SKM-1 treated with dmso at 0.1 percent for 144 hours (cell line): ENCODE results near the gene RETN.
A peak's percentile ranks its signal among the peaks of the same experiment; 100 is the strongest.

ENCODE experiments used
- DNase-seq: peaks from one replicate; lab custom pipeline; 2025; ENCODE audit not compliant: unreplicated experiment; lab: John Stamatoyannopoulos, UW

RETN gene, protein sequence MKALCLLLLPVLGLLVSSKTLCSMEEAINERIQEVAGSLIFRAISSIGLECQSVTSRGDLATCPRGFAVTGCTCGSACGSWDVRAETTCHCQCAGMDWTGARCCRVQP

DNA sequence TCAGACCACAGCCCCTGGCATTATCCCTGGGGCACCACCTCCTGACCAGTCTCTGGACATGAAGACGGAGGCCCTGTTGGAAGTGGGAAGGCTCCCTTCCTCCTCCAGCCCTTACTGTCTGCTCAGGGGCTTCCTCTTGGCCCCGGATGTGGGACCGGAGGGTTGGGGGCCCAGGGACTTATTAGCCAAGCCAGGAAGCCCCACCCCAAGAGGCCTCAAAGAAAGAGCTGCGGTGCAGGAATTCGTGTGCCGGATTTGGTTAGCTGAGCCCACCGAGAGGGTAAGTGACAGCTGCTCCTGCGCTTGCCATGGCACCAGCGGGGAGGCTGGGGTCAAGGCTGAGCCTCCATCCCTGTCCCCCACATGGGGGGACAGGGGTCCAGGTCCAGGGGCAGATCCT lies at the start of gene RETN:
TSS of gene RETN (plus strand) at position 208 of the 400 bp plus-strand sequence. CDS start 278 bp downstream, outside the sequence.
- DNase-seq: no peak

DNA sequence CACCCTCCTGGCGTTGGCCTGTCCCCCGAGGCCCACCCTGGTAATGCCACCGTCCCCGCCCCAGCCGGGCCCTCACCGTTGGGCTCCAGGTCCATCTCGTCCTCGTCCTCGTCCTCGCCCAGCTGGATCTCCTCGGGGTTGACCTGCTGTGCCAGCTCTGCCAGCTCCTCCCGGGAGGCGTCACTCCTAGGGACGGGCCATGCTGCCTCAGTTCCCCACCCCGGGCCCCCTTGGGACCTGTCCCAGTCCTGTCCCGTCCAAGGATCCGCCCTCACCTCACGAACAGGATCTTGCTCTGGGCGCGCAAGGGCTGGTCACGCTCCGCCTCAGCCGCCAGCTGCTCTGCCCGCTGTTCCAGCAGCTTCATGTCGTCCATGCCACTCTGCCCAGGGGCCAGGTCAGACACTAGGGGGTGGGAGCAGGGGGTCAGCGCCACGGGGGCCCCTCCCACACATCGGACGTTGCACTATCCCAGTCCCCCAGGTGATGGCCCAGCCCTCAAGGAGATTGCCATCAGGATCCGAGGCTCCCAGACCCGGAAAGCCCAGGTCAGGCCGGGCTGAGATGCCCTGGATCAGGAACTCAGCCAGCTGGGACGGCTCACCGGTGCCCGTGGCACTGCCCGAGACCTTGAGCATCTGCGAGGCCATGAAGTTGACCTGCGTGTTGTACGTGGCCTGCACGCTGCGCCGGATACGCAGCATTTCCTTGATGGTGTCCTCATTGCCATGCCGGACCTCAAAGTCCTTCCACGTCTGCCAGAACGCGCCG lies 49.0 kb upstream of the RETN start:
- DNase-seq: no peak

DNA sequence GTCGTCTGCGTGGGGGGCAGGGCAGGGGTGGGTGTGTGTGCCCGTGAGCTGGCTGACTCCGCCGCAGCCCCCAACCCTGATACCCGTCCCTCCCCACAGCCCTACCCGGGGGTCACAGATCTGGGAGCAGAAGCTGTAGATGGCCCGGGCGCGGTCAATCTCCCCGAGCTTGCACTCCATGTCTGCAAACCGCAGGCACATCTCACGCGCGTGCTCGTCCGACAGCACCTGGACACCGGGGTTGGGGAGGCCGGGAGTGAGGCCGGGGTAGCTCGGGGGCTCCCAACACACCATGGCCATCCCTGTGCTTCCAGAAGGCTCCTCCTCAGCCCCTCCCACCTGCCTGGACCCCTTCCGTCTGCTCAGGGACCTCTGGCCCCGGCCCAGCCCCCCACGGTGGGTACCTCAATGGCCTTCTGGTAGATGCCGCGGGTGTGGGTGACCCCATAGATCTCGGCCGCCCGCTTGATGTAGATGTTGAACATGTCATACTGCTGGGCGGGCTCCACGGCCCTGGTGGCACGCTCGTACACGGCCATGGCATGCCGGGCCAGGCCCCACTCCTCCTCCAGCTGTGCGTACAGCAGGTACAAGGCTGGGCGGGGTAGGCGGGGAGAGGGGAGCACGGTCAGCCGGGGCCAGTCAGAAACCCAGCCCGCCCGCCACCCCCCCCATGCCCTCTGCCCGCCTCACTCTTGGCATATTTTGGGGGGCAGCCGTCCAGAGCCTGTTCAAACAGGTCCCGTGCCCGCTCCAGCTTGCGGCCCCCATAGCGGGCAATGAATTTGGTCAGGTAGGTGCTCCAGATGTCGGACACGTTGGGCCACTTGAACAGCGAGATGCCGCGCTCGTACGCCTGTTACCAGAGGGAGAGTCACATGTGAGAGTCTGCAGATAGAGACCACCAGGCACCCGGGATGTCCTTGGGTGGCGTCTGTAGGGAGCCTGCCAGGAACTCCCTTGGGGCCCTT lies 48.1 kb upstream of the RETN start:
- no peak for DNase-seq

DNA sequence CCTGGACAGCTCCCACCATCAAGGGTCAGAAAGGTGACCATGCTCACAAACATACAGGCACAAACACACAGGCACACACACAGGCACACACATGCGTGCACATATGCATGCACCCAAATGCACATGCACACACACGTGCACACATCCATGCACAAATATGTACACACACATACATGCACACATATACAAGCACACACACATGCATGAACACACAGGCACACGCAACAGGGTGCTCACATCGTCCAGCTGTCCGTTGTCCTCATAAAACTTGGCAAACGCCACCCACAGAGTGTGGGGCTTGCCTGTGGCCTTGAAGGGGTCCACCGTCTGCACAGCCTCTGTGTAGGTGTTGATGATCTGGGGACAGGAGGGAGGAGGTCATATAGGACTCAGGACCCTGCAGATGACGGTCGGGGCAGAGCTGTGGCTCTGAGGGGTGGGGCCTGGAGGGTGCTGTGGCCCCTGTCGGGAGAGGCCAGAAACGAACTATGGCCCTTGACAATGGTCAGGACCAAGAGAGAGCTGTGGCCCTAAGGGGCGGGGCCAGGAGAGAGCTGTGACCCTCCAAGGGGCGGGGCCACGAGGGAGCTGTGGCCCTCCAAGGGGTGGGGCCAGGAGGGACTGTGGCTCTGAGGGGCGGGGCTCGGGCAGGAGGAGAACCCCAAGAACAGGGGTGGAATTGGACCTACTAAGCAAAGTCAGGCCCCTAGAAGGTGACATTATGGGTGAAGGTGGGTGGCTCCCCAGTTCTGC lies 45.7 kb upstream of the RETN start:
- no peak for DNase-seq

DNA sequence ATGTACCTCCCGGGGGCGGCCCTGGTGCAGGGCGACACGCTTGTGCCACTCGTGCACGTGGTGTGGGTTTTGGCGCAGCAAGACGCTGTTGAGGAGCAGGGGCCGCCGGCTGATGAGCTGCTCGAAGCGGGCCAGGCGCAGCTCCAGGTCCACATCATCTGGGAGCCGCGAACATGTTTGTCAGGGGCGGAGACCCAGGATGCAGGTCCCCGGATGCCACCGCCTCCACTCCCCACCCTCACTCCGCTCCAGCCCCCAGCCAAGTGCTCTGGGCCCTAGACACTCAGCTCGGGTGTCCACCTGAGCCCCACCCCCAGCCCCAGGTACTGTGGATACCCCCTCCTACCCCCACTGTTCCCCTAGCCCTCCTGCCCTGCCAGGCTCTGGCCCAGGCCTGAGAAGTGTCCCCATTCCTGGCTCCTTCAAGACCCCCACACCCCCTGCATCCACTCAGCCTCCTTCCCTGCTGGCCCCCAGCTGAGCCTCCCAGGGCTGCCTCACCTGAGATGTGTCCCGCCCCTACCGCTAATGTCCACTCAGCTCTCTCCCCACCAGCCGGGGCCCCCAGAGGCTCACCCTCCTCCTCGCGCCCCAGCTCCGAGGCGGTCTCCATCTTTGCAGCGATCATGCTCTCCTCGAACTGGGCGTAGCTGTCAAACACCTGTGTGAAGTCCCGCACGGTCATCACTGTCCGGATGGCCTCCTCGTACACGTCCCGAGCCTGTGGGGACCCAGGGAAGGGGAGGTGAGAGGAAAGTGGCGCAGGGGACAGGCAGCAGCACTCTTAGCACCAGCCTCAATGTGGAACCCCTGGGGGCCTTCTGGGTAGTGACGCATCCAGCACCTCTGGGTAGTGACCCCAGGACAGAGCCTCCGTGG lies 44.9 kb upstream of the RETN start:
- no peak for DNase-seq

DNA sequence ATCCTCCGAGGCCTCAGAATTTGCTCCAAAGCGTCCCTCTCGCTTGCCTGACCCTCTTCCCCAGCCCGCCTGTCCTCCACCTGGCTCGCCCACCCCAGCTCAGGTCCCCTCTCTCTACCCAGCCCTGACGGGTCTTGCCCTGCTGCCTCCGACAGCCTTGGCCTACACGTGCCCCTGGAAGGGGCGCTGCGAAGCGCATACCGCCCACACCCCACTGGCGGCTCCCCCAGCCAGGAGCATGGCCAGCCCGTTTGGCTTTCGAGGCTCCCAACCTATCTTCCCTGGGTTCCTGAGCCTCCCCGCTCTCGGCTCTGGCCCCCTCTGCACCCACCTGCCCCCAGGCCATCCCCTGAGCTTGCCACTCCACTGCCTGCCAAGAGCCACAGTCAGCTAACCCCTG lies 44.0 kb upstream of the RETN start:
- no peak for DNase-seq

DNA sequence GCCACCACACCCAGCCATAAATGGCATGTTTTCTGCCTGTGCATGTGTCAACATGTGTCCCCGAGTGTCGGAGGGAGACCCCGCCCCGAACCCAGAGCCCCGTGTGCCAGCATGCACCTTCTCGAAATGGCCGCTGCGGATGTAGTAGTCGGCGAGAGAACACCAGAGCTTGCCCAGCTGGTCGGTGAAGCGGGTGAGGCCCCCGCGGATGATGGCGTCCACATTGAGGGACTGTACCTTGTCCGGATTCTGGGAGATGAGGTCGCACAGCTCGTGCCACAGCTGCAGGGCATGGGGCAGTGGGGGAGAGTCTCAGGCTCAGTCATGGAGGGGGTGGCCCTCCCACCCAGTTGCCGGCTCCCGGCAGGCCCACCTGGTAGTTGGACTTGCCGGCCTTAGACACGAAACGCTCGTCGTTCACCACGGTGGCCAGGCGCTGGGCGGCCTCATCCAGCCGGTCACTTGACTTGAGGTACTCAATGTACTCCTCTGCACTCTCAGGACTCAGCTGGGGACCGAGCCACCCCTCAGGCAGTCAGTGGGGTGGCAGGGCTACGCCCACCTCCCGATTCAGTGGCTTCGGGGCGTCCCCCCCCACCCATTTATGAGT lies 43.0 kb upstream of the RETN start:
- no peak for DNase-seq

DNA sequence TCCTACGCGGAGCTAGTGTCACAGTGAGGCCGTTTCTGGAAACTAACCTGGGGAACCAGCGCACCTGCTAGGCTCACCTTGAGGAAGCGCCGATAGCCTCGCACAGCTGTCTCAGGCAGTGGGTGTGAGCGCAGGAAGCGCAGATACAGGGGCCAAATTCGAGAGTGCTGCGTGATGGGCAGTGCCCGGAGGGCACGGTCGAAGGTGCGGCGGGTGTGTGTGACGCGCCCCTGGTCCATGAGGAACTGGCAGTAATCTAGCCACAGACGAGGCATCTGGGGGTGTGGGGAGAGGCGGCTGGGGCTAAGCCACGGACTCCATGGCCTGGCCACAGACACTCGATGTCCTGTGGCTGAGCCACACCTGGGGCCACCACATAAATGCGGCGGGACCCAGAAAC lies 41.7 kb upstream of the RETN start:
- DNase-seq: no peak

DNA sequence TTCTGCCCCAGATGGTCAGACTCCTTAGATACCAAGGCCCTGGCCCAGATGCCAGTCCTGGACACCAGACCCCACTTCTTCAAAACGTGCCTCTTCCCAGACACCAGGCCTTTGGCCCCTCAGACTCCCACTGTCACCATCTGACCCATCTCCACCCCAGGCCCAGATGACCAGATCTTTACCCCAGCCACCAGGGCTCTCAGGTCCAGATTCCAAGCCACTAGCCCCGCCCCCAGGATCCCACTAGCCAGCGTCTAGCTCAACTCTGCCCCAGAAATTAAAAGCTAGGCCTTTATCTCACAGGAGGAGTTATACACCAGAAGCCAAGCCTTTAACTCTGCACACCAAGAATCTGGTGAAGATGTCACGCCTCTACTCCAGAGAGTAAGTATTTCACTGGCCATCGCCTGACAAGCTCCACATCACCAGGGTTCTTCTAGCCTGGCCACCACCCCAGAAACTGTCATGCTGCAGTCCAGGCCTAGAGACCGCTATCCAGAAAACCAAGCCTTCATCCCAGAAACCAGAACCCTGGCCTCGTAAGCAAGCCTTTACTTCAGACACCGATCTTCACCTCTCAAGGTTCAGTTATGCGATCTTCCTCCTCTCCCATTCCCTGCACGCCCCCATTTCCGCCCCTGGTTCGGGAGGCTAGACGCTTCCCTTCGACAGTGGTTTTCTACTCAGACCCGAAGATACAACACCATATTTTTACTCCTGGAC lies 40.1 kb upstream of the RETN start:
- no peak for DNase-seq

DNA sequence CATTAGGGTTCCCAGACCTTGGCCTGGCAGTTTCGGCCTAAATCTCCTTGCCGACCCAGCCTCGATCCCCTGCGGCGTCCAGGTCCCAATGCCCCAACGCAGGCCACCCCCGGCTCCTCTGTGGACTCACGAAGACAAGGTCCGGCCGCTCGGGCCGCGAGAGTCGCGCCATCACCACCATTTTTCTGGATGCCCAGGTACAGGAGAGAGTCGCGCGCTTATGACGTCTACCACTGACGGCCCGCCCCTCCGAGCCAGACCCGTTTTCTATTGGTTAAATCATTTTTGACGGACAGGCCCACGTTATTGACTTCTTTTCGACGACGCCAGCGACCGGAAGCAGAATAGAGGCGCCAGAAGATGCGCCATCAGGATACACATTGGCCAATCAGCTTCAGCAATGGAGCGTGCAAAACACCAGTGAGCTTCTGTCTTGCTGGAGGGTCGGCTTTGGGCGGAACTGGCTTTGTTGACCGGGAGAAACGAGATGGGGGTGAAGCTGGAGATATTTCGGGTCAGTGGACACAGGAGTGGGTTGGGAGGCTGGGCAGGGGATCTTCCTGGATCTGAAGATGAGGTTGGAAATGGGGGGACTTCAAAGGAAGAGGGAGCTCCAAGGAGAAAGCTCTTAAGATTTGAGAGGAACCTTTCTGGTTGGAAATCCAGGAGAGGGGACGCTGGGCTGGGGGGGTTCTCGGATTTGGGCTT lies 39.3 kb upstream of the RETN start, which contains the start of the genes PET100 and XAB2:
TSS of gene PET100 (plus strand) at position 447 of the 708 bp plus-strand sequence. CDS start at position 488, 41 bp downstream.
TSS of gene XAB2 (minus strand) at position 199 of the 708 bp plus-strand sequence. CDS start at position 181, 18 bp downstream.
- peak; percentile 98 for DNase-seq

DNA sequence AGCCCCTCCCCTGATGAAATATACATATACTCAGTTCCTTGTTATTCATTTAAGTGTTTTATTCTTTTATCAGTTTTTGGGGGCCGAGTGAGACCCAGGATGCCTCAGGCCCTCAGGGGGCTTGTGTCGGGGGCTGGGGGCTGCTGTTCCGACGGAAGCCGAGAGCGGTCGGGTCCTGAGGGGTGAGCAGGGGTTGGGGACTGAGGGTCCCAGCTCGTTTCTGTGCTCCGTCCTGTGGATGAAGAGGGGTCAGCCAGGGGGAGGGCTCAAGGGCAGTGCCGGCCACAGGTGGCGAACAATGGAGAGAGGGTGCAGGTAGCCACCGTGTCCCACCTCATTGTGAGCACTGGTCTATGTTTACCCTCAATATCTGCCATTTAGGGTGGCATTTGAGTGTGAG lies 37.3 kb upstream of the RETN start:
- no peak for DNase-seq

DNA sequence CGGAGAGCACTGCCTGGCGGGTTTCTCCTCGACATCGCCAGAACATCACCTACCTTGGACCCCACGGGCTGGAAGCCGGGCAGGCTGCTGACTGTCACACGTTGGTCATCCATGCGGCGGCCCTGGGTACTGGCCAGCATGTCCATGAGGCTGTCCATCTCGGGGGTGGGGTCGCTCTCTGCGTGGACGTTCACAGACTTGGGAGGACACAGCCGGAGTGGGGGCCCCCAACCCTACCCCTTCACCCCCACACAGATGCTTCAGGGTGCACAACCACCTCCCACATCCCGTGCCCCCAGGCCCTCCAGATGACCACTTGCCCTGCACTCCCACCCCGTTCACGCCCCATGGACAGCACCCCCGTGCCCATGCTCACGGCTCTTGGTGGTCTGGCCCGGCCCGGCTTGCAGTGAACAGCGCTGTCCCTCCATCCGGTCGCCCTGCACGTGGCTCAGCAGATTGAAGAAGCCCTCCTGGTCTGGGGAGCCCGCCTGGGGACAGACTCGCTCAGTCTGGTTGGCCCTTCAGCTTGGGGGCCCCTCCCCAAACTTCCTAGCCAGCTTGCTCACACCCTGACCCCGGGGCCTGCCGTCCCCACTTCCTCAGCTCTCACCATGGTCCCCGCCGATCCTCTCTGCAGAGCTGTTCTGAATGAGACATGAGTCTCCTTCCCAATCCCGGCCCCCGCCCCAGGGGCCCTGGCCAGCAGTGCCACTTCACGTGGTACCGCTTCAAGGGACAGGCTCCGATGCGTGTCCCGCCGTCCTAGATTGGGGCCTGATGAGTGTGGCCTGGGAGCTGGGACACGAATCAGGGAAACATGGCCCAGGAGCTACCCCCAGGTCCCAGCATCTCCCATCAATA lies 36.3 kb upstream of the RETN start:
- no peak for DNase-seq

DNA sequence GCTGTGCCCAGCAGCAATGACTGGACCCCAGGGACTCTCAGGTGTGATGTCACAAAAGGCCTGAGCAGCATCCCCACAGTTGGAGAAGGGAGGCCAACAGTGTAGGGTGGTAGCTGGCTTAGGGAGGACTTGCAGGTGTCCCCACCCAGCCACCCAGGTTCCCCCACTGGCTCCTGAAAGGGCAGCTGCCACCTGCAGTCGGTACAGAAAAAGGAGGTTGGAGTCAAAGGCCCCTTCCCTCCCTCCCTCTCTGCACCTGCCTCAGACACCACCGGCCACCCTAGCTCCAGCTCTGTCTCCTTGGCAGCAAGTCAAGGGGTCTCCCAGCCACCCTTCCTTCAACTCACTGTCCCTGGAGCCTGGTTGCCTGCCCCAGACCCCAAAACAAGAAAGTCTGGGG lies 35.2 kb upstream of the RETN start, which contains the start of gene PCP2:
TSS of gene PCP2 (minus strand) at position 22 of the 400 bp plus-strand sequence. CDS start 262 bp downstream, outside the sequence.
- no peak for DNase-seq

DNA sequence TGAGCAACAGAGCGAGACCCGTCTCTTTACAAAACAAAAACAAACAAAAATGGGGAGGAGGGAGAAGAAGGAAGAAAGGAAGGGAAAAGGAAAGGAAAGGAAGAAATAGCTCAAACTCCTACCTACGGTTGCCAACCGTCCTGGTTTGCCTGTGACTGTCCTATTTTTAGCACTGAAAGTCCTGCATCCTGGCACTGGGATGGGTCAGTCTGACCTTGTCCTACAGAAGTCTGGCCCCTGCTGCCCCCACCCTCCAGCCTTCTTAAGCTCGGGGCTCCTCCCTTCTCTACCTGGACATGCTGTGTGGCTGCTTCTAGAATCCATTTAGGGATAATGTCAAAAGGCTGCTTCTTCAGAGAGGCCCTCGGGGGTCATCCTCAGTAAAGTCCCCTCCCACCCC lies 33.2 kb upstream of the RETN start:
- DNase-seq: no peak

DNA sequence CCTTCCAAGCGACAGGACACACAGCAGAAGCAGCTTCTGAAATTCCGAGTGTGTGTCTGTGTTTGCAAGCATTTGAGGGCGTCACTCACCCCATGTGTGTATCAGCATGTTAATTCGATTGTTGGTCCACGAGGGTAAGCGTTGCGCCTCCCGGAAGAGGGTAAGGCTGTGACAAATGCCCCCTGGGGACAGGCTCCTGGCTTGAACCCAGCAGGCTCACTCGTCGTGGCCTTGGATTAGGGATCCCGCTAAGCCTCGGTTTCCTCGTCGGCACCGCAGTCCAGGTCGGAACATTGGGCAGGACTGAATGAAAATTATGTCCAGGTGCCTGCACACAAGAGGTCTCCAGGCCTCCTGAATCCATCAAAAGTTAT lies 32.5 kb upstream of the RETN start:
- no peak for DNase-seq

DNA sequence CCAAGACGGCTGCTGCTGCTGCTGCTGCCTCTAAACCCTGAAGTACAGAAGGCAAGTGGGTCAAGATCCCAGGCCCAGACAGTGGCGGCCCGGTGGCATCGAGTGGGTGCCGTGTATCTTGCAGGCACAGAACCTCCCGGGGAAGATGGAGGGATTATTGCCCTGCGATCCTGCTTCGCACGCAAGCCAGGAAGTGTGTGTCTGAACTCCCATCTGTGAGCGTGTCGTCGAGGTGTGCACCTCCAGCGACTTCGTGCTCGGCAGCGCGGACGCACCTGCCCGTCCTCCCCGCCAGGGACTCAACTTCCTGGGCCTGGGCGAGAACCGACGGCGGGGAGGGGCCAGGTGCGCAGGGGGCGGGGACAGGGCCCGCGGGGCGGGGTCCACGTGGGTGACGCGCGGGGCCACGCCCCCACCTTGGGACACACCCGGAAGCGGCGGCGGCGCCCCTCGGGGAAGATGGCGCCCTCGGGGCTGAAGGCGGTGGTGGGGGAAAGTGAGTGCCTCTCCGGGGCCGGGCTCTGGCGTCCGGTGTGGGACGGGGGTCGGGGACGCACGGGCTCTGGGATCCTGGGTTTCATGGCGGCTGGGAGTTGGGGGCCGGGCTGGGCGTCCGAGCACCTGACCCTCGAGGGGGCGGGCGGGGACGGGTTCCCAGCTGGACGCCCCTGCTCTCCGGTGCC lies 32.0 kb upstream of the RETN start, which contains the start of gene STXBP2:
TSS of gene STXBP2 (plus strand) at position 420 of the 683 bp plus-strand sequence. CDS start at position 460, 40 bp downstream.
- DNase-seq: peak; percentile 31
